GM12801 (cell line): Measurements from ENCODE around the gene POU3F2.

Experiments
- TF ChIP-seq, protein P1 (sequence below): IDR thresholded peaks from one replicate; pipeline ENCODE4 v1.5.1; 2011; ENCODE audit warnings: control low read depth; ENCODE audit not compliant: insufficient read length; ENCODE audit errors: extremely low read depth

POU3F2 gene

DNA sequence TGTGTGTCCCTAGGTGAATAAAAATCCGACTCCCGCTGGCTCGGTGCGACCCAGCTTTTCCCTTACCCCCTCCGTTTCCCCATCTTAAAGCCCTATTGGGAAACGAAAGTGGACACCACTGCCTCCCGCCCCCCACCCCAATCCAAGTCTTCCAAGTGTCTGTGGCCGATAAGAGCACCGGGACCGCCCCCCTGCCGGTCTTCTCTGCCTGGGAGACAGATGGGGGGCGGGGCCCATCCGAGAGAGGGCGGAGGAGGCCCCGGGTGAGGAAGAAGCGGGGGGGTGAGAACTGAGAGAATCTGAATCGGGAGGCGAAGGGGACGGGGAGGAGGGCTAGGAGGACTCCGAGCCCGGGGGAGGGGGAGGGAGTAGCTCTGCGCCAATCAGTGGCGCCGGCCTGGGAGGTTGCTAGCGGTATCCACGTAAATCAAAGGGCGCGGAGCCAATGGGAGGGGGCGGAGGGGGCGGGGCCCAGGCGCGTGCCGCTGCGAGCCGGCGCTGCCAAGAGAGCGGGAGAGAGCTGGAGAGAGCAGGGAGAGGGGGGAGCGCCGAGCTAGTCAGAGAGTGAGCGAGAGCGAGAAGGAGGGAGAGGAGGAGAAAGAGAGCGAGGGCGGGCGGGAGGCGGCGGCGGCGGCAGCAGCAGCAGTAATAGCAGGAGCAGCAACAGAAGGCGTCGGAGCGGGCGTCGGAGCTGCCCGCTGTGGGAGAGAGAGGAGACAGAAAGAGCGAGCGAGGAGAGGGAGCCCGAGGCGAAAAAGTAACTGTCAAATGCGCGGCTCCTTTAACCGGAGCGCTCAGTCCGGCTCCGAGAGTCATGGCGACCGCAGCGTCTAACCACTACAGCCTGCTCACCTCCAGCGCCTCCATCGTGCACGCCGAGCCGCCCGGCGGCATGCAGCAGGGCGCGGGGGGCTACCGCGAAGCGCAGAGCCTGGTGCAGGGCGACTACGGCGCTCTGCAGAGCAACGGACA, at the start of gene POU3F2:
Gene POU3F2, plus strand, starts transcription at position 515 of the 972 bp plus-strand sequence. Its CDS starts 300 bp downstream, at position 815.
- TF ChIP-seq, protein P1, sequence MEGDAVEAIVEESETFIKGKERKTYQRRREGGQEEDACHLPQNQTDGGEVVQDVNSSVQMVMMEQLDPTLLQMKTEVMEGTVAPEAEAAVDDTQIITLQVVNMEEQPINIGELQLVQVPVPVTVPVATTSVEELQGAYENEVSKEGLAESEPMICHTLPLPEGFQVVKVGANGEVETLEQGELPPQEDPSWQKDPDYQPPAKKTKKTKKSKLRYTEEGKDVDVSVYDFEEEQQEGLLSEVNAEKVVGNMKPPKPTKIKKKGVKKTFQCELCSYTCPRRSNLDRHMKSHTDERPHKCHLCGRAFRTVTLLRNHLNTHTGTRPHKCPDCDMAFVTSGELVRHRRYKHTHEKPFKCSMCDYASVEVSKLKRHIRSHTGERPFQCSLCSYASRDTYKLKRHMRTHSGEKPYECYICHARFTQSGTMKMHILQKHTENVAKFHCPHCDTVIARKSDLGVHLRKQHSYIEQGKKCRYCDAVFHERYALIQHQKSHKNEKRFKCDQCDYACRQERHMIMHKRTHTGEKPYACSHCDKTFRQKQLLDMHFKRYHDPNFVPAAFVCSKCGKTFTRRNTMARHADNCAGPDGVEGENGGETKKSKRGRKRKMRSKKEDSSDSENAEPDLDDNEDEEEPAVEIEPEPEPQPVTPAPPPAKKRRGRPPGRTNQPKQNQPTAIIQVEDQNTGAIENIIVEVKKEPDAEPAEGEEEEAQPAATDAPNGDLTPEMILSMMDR: no peak

- TF ChIP-seq, protein P1: no peak
These were observed 46.9 kb upstream of the POU3F2 start for GRCh38 chr6:98787435-98787834.

- TF ChIP-seq, protein P1: no peak
These were observed 46.4 kb upstream of the POU3F2 start for GRCh38 chr6:98787961-98788360.

DNA sequence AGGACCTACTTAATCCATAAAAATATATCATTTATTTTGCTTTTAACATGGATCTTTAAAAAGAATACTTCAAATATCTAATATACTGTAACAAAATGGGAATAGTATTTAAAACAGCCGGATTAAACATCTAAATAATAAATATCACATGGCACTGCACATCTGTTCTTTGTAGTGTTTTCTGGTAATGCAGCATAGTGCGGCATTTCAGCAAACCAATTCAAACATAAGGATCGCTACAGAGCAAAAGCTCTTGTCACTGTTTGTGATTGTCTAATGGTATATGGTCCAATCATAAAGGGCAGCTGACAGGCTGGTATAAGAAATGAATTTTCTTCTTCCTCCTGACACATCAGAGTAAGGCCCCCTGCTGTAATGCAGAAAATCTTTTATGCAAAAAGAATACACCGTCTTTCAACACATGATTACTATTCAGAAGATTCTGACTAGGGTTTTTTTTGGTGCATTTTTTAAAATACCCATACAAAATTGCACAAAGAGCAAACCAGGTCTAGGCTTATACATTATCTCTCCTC, 40.0 kb upstream of the POU3F2 start:
- TF ChIP-seq, protein P1: no peak

DNA sequence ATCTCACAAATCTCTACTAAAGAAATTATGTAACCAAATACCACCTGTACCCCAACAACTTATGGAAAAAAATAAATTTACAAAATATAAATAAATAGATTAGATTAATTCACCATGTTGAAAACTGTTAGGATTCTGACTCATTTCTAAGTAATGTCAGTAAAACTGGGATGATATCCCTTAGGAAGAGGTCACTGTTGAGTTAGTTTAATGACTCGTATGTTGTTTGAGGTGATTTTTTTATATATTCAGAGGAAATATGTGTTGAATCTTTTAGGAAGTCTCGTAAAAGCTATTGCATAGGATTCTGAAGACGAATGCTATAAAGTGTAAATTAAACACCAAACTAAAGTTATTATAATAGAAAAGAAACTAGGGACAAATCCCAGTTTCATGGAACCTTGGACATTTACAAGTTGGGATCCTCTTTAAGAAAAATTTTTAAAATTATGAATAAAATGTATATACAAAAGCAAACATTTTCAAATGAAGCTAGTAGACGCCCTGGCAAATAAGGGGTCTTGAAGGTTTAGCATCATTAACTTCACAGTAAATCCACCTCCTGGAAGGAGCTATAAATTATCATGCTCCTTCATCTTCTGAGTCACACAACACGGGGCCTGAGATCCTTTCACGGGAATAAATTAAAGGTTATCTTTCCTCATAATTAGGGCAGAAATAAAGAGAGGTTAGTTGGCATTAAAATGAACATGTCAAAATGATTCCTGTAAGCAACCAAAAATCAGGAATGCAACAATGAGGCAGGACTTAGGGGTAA, 37.0 kb upstream of the POU3F2 start:
- TF ChIP-seq, protein P1: no peak

DNA sequence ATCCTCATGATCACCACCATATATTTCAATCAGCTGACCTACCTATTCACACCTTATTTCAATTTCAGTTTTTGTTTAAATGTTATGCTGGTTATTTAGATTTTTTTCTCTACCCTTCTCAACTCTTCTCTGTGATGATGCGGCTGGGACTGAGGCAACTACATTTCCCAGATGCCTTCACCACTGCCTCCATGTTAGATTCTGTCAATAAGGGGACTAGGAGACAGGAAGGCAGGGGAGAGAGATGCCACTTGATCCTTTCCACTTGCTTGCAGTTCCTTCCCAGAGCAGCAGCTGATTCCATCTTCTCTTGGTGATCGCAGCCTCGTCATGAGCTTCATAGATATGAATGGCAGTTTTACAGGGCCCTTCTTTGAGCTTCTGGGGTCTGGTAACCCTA, 33.5 kb upstream of the POU3F2 start:
- TF ChIP-seq, protein P1: no peak
